Heart left ventricle (tissue), 16 donors: Measurements from ENCODE around the gene NCAPG. TPM values are rescaled to one million over a fixed set of nuclear protein-coding genes. Genes with fewer than 3 reads are reported as not detected.
"Not testable (repeated sequence)": the region's sequence is repeated elsewhere in the genome, so short reads cannot be mapped to it uniquely, and the experiment has no call there.

Experiments
- ATAC-seq, 4 donors: fragments of 200-7000 bp; cut with Tn5 transposase; one replicate each; pipeline ENCODE4 v1.9.1; 2020 to 2022; ENCODE audit warnings: moderate library complexity in 4 of 4, mild to moderate bottlenecking in 3 of 4, moderate number of reproducible peaks in 1 of 4
- DNase-seq, 5 donors: peaks; one replicate each; pipeline ENCODE4 v3.0.0-alpha.2; 2020
- H3K27ac ChIP-seq, 12 donors: fragments of 200-600 bp; sonication (generic) in 4 of 12; one replicate each; pipeline versions ENCODE4 v1.5.0 to v1.8.0; 2016 to 2022; ENCODE audit warnings: mild to moderate bottlenecking in 2 of 12
- H3K27me3 ChIP-seq, 9 donors: fragments of 200-600 bp; sonication (generic) in 2 of 9; one replicate each; pipeline versions ENCODE4 v1.5.1 to v1.8.0; 2016 to 2022; ENCODE audit warnings: mild to moderate bottlenecking in 3 of 9
- H3K36me3 ChIP-seq, 9 donors: fragments of 200-600 bp; sonication (generic) in 2 of 9; one replicate each; pipeline versions ENCODE4 v1.5.0 to v1.8.0; 2018 to 2022; ENCODE audit warnings: mild to moderate bottlenecking in 2 of 9
- H3K4me1 ChIP-seq, 12 donors: fragments of 200-600 bp; sonication (generic) in 4 of 12; one replicate each; pipeline versions ENCODE4 v1.5.0 to v1.8.0; 2016 to 2022; ENCODE audit warnings: mild to moderate bottlenecking in 3 of 12
- H3K4me3 ChIP-seq, 12 donors: fragments of 200-600 bp; sonication (generic) in 4 of 12; one replicate each; pipeline versions ENCODE4 v1.5.0 to v1.8.0; 2017 to 2022; ENCODE audit warnings: mild to moderate bottlenecking in 9 of 12, moderate library complexity in 4 of 12
- H3K9me3 ChIP-seq, 12 donors: fragments of 200-600 bp; sonication (generic) in 4 of 12; one replicate each; pipeline versions ENCODE4 v1.5.0 to v1.8.0; 2016 to 2022; ENCODE audit warnings: mild to moderate bottlenecking in 1 of 12
- POLR2A ChIP-seq, 2 donors: fragments of 450-650 bp; IDR thresholded peaks; one replicate each; pipeline ENCODE4 v1.6.1; 2017; ENCODE audit warnings: antibody characterized with exemption in 2 of 2, mild to moderate bottlenecking in 2 of 2, moderate library complexity in 2 of 2
- whole genome bisulfite sequencing, 4 donors: extraction: QIAGEN DNeasy Blood & Tissue Kit in 2 of 4; methylation state at CpG; one replicate each; pipeline versions ENCODE4 v1.1.5 to v1.1.7; 2013 to 2018; 5-methylcytosine and 5-hydroxymethylcytosine counted together
- intact Hi-C, 10 donors: fragments of 100-400 bp; cut with DNase I; formaldehyde crosslinking; loops; one replicate each; pipeline versions ENCODE4 v1.11.1 to v1.14.2; 2022
- polyA plus RNA-seq, 2 donors: library from polyadenylated mRNA; stranded (reverse); fragments of 200-250 nt; gene quantifications; one replicate each; pipeline ENCODE4 v1.2.3, GENCODE V29; 2013
- total RNA-seq, 9 donors: library from RNA; depleted of rRNA in 2 of 9; stranded (reverse); fragments of >200 nt in 2 of 9; fragmentation: NEBNext Ultra II Directional in 3 of 9; extraction: Animal tissue kit (Norgen Biotek cat#: 25700) in 3 of 9; gene quantifications; one replicate each; pipeline versions ENCODE4 v1.1.0 to v1.2.4, GENCODE V29; 2016 to 2023
- TF ChIP-seq, protein P1 (sequence below), 12 donors: fragments of 200-600 bp; sonication (generic) in 4 of 12; IDR thresholded peaks; one replicate each; pipeline versions ENCODE4 v1.5.0 to v1.8.0; 2018 to 2022; ENCODE audit warnings: antibody characterized with exemption in 12 of 12, mild to moderate bottlenecking in 5 of 12
- donor health status: ischemic (EF 13 %, LVEDD 7.1; RV severe dilation, severe dysfunction).
- donor health status: healthy with polysubstance abuse.
- donor health status: DM: no; HTN: yes; CAD: no.
- donor health status: DM: no; HTN: no; CAD: no.
- donor health status: ischemic (EF 25% LVEDD 6.9; RV normal size, moderate dysfunction).
- donor health status: ischemic (EF 25% LVEDD 5.7; RV mildly dilated, moderate dysfunction).
- donor health status: healthy.
- donor health status: DM: yes; HTN: yes; CAD: no.
- donor health status: ischemic (EF 35%, LVEDD 5.7; RV mildly dilated, moderate dysfunction).
- donor health status: nonischemic (EF 11% LVEDD 7.7; RV severe dilation, severe dysfunction).
- donor health status: DM: yes; HTN: yes; CAD: no.
- donor health status: PGD.
- donor health status: ischemic (EF 29% LVEDD 5.4; RV normal size, mild dysfunction).
- donor health status: nonischemic (EF 23%, LVEDD 6.1; RV moderate dilation, normal function).

The NCAPG gene
- total and polyA plus RNA-seq, 11 donors, result 0.08 to 5.4 (median 0.60) TPM; not detected in 1

DNA sequence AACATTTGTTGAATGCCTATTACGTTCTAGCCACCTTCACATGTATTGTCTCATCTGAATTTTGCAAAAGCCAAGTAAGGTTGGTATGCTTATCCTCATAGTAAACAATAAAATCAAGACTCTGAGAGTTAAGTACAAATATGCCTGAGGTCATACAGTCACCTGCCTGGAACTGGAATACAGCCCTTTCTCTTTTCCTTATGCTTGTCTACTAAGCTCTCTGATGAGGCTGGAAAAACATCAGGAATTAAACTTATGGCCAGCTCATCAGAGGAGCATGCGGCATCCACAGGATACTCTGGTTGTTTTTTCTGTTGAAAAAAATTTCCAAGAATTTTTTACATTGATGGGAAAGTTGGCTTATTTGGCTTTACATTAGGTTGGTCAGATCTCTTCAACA, 35.5 kb downstream of the NCAPG start:
- intact Hi-C loops, result no loop called here

DNA sequence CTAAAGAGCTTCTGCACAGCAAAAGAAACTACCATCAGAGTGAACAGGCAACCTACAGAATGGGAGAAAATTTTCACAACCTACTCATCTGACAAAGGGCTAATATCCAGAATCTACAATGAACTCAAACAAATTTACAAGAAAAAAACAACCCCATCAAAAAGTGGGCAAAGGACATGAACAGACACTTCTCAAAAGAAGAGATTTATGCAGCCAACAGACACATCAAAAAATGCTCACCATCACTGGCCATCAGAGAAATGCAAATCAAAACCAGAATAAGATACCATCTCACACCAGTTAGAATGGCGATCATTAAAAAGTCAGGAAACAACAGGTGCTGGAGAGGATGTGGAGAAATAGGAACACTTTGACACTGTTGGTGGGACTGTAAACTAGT, 39.5 kb downstream of the NCAPG start:
- H3K9me3 ChIP-seq, ATAC-seq, H3K4me1 ChIP-seq, DNase-seq, H3K27me3 ChIP-seq, H3K36me3 ChIP-seq, intact Hi-C loops, H3K27ac ChIP-seq, H3K4me3 ChIP-seq: not testable (repeated sequence)
- WGBS, 4 donors, result 91 to 100% (median 96%) methylated on average over 1 of the region's 1 CpG

More for the DNA sequence above, 35.5 kb downstream of the NCAPG start:
- Histone ChIP-seq H3K4me1 (no peaks in the 10 kb centered on the region), H3K27ac (no peak overlapping the region), H3K36me3 (peaks cover 0 to 5% (median 0%) of the 10 kb centered on the region in 9 donors), H3K9me3 (peaks cover 0 to 3% (median 0%) of the 10 kb centered on the region in 12 donors), H3K27me3 (no peaks in the 10 kb centered on the region), H3K4me3 (no peak overlapping the region)
- DNase-seq (no peak), ATAC-seq (no peak)
- no peak for TF ChIP-seq POLR2A (IDR thresholded peaks at IDR 0.05)
- TF ChIP-seq, protein P1, sequence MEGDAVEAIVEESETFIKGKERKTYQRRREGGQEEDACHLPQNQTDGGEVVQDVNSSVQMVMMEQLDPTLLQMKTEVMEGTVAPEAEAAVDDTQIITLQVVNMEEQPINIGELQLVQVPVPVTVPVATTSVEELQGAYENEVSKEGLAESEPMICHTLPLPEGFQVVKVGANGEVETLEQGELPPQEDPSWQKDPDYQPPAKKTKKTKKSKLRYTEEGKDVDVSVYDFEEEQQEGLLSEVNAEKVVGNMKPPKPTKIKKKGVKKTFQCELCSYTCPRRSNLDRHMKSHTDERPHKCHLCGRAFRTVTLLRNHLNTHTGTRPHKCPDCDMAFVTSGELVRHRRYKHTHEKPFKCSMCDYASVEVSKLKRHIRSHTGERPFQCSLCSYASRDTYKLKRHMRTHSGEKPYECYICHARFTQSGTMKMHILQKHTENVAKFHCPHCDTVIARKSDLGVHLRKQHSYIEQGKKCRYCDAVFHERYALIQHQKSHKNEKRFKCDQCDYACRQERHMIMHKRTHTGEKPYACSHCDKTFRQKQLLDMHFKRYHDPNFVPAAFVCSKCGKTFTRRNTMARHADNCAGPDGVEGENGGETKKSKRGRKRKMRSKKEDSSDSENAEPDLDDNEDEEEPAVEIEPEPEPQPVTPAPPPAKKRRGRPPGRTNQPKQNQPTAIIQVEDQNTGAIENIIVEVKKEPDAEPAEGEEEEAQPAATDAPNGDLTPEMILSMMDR (IDR thresholded peaks at IDR 0.05), result no peak
- WGBS, 4 donors, result 90 to 94% (median 91%) methylated on average over 2 of the region's 2 CpGs

DNA sequence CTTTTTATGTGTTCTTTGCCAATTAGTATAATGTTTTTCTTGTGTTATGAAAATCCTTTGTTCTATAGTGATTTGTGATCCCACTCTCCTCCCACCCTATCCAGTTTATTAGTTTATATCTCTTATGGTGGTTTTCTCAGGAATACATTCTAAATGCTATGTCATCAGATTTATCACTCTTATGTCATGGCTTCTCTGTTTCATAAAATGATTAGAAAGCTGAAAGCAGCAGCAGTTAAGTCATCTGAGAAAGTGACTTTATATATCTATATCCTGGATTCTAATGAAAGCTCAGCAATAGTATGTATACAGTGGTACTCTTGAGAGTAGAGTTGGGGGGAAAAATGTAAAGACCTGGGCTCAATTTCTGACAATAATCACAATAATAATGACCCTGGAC, 41.2 kb downstream of the NCAPG start:
- TF ChIP-seq, protein P1 (IDR thresholded peaks at IDR 0.05), result no peak
- TF ChIP-seq POLR2A (IDR thresholded peaks at IDR 0.05), result no peak
- no peaks in the 10 kb centered on the region for H3K4me1 ChIP-seq
- ATAC-seq (no peak), DNase-seq (no peak)
- no peaks in the 10 kb centered on the region for H3K27me3 ChIP-seq
- no peak overlapping the region for H3K4me3 ChIP-seq
- no peak overlapping the region for H3K27ac ChIP-seq
- peaks cover 0 to 3% (median 0%) of the 10 kb centered on the region in 12 donors for H3K9me3 ChIP-seq
- intact Hi-C loops, result no loop called here
- H3K36me3 ChIP-seq, result no peaks in the 10 kb centered on the region

DNA sequence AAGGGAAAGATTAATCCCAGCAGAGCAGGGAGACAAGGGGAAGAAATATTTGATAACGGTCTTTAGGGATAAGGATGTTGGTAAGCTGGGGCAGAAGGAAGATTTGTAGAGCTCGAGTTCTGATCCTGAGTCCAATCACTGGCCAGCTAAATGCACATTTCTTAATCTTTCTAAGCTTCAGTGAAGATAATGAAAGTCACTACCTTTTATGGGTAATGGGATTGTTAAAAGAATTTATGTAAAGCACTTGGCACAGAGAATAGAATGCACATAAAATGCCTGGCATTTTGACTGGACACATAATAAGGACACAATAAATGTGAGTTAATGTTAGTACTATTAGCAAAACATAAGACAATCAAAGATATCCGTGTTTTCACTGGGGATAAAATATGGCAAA, 43.3 kb downstream of the NCAPG start:
- H3K4me3 ChIP-seq, result no peak overlapping the region
- H3K27ac ChIP-seq, result no peak overlapping the region
- no peak for DNase-seq
- no peaks in the 10 kb centered on the region for H3K4me1 ChIP-seq
- ATAC-seq, result no peak
- intact Hi-C loops, result no loop called here
- no peak for TF ChIP-seq POLR2A (IDR thresholded peaks at IDR 0.05)
- TF ChIP-seq, protein P1 (IDR thresholded peaks at IDR 0.05), result no peak
- no peaks in the 10 kb centered on the region for H3K36me3 ChIP-seq
- no peaks in the 10 kb centered on the region for H3K27me3 ChIP-seq
- peaks cover 0 to 16% (median 0%) of the 10 kb centered on the region in 12 donors for H3K9me3 ChIP-seq
- WGBS, 4 donors, result 78 to 90% (median 86%) methylated on average over 3 of the region's 3 CpGs

DNA sequence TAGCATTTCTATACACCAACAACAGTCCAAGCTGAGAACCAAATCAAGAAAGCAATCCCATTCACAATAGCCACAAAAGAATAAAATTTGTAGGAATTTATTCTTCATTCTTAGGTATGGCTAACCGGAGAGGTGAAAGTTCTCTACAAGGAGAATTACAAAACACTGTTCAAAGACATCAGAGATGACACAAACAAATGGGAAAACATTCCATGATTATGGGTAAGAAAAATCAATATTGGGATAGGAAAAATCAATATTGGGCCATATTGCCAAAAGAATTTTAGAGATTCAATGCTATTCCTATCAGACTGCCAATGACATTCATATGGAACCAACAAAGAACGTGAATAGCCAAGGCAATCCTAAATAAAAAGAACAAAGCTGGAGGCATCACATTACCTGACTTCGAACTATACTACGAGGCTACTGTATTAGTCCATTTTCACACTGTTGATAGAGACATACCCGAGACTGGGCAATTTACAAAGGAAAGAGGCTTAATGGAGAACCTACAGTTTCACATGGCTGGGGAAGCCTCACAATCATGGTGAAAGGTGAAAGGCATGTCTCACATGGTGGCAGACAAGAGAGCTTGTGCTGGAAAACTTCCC, 49.1 kb downstream of the NCAPG start:
- Histone ChIP-seq H3K27me3 (no peaks in the 10 kb centered on the region), H3K4me1 (no peaks in the 10 kb centered on the region), H3K36me3 (peaks cover 0 to 6% (median 0%) of the 10 kb centered on the region in 9 donors), H3K27ac (no peak overlapping the region), H3K4me3 (no peak overlapping the region), H3K9me3 (peaks cover 0 to 46% (median 2%) of the 10 kb centered on the region in 12 donors)
- intact Hi-C loops, result no loop called here
- DNase-seq (no peak), ATAC-seq (no peak)
- 96 to 99% (median 98%) methylated on average over 5 of the region's 5 CpGs for WGBS, 4 donors
- no peak for TF ChIP-seq POLR2A (IDR thresholded peaks at IDR 0.05)
- TF ChIP-seq, protein P1 (IDR thresholded peaks at IDR 0.05), result no peak

DNA sequence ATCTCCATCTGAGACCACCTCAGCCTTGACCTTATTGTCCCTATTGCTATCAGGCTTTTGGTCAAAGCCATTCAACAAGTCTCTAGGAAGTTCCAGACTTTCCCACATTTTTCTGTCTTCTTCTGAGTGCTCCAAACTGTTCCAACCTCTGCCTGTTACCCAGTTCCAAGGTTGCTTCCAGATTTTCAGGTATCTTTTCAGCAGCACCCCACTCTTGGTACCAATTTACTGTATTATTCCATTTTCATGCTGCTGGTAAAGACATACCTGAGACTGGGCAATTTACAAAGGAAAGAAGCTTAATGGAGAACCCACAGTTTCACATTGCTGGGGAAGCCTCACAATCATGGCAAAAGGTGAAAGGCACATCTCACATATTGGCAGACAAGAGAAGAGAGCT, 51.1 kb downstream of the NCAPG start:
- H3K27me3 ChIP-seq, H3K4me1 ChIP-seq, H3K27ac ChIP-seq, H3K36me3 ChIP-seq, intact Hi-C loops, DNase-seq, ATAC-seq, H3K4me3 ChIP-seq: not testable (repeated sequence)
- H3K9me3 ChIP-seq, result peaks cover 0 to 46% (median 2%) of the 10 kb centered on the region in 12 donors
